Mesendoderm (in vitro differentiated cells): ENCODE data around the gene TCF7L2.

Experiments used
- DNase-seq: peaks from one replicate; pipeline ENCODE4 v3.0.0; 2013
- H2AK5ac ChIP-seq: 2 replicates; pipeline ENCODE4 v1.6.1; 2013; ENCODE audit warnings: low read length, inconsistent platforms
- H2BK120ac ChIP-seq: 2 replicates; pipeline ENCODE4 v1.6.1; 2013; ENCODE audit warnings: low read depth, mild to moderate bottlenecking, low read length, moderate library complexity, mixed read lengths
- H2BK15ac ChIP-seq: replicated peaks from 2 replicates; pipeline ENCODE4 v1.6.1; 2013; ENCODE audit warnings: low read depth, mild to moderate bottlenecking, moderate library complexity
- H2BK5ac ChIP-seq: 2 replicates; pipeline ENCODE4 v1.6.1; 2013; ENCODE audit warnings: low read length, inconsistent platforms
- H3K18ac ChIP-seq: 2 replicates; pipeline ENCODE4 v1.6.1; 2013; ENCODE audit warnings: mild to moderate bottlenecking, low read length, mixed read lengths
- H3K23ac ChIP-seq: one replicate; pipeline ENCODE4 v1.6.1; 2013; ENCODE audit warnings: low read length
- H3K27ac ChIP-seq: 2 replicates; pipeline ENCODE4 v1.5.1; 2013; ENCODE audit warnings: low read depth, mild to moderate bottlenecking, inconsistent platforms, low read length, moderate library complexity
- H3K27me3 ChIP-seq: 2 replicates; pipeline ENCODE4 v1.6.1; 2013; ENCODE audit warnings: low read length, control low read depth, mild to moderate bottlenecking, inconsistent platforms; ENCODE audit not compliant: insufficient read depth, poor library complexity
- H3K36me3 ChIP-seq: 2 replicates; pipeline ENCODE4 v1.6.1; 2013; ENCODE audit warnings: low read length, inconsistent platforms; ENCODE audit not compliant: control insufficient read depth, insufficient read depth
- H3K4ac ChIP-seq: one replicate; pipeline ENCODE4 v1.6.1; 2013; ENCODE audit warnings: low read depth, mild to moderate bottlenecking, low read length, moderate library complexity
- H3K4me1 ChIP-seq: 2 replicates; pipeline ENCODE4 v1.6.1; 2013; ENCODE audit warnings: low read depth, low read length, inconsistent platforms; ENCODE audit not compliant: control insufficient read depth
- H3K4me2 ChIP-seq: 2 replicates; pipeline ENCODE4 v1.6.1; 2013; ENCODE audit warnings: low read length
- H3K4me3 ChIP-seq: 2 replicates; pipeline ENCODE4 v1.5.1; 2013; ENCODE audit warnings: mild to moderate bottlenecking, low read length
- H3K56ac ChIP-seq: one replicate; pipeline ENCODE4 v1.6.1; 2013; ENCODE audit warnings: low read length
- H3K79me1 ChIP-seq: 2 replicates; pipeline ENCODE4 v1.6.1; 2013; ENCODE audit warnings: low read length, inconsistent platforms
- H3K79me2 ChIP-seq: 2 replicates; pipeline ENCODE4 v1.6.1; 2013; ENCODE audit warnings: mild to moderate bottlenecking, low read length; ENCODE audit not compliant: control insufficient read depth, insufficient read depth
- H3K9ac ChIP-seq: 2 replicates; pipeline ENCODE4 v1.6.1; 2013; ENCODE audit warnings: low read length, inconsistent platforms
- H4K5ac ChIP-seq: one replicate; pipeline ENCODE4 v1.6.1; 2013; ENCODE audit warnings: low read length
- H4K8ac ChIP-seq: one replicate; pipeline ENCODE4 v1.6.1; 2013; ENCODE audit warnings: low read depth, mild to moderate bottlenecking, control low read depth, low read length, moderate library complexity
- WGBS: extraction: QIAGEN DNeasy Blood & Tissue Kit; methylation state at CpG from one replicate; pipeline ENCODE4 v1.1.7; 2013; ENCODE audit warnings: low lambda C conversion rate, missing lambda C conversion rate; ENCODE audit not compliant: insufficient coverage; ENCODE audit errors: extremely low coverage; 5-methylcytosine and 5-hydroxymethylcytosine counted together

TCF7L2 gene

GRCh38 chr10:113007821-113008220, 57.8 kb downstream of the TCF7L2 start:
- Histone ChIP-seq H3K4me1 (peaks cover 14% of the 10 kb centered on the region), H3K27ac (no peak overlapping the region), H2BK120ac (no peak overlapping the region), H4K5ac (no peak overlapping the region), H2BK15ac (no peak overlapping the region), H3K79me2 (peaks cover 55% of the 10 kb centered on the region), H3K4ac (no peak overlapping the region), H3K23ac (no peak overlapping the region), H3K27me3 (no peaks in the 10 kb centered on the region), H3K4me2 (no peak overlapping the region), H2AK5ac (no peak overlapping the region), H4K8ac (no peak overlapping the region), H3K79me1 (peaks cover 28% of the 10 kb centered on the region), H2BK5ac (no peak overlapping the region), H3K9ac (no peak overlapping the region), H3K36me3 (no peaks in the 10 kb centered on the region), H3K56ac (no peak overlapping the region), H3K4me3 (no peak overlapping the region), H3K18ac (no peak overlapping the region)
- WGBS: no CpG with 5 or more reads among the region's 8 CpGs
- DNase-seq: no peak

- no peak overlapping the region for H2BK15ac ChIP-seq
- H4K8ac ChIP-seq: no peak overlapping the region
- H3K27ac ChIP-seq: peak overlapping the region; percentile 11
- no peaks in the 10 kb centered on the region for H3K27me3 ChIP-seq
- no peak overlapping the region for H3K18ac ChIP-seq
- H3K4ac ChIP-seq: no peak overlapping the region
- peak overlapping the region; percentile 22 for H3K56ac ChIP-seq
- peaks cover 63% of the 10 kb centered on the region for H3K79me2 ChIP-seq
- H3K9ac ChIP-seq: no peak overlapping the region
- H3K4me1 ChIP-seq: peaks cover 13% of the 10 kb centered on the region
- no peak overlapping the region for H3K4me3 ChIP-seq
- H3K23ac ChIP-seq: peak overlapping the region; percentile 74
- H3K36me3 ChIP-seq: no peaks in the 10 kb centered on the region
- H2BK5ac ChIP-seq: no peak overlapping the region
- no CpG with 5 or more reads among the region's 12 CpGs for WGBS
- DNase-seq: peak; percentile 54
- no peak overlapping the region for H2BK120ac ChIP-seq
- no peak overlapping the region for H4K5ac ChIP-seq
- no peak overlapping the region for H3K4me2 ChIP-seq
- no peak overlapping the region for H2AK5ac ChIP-seq
- peaks cover 30% of the 10 kb centered on the region for H3K79me1 ChIP-seq
Measured at GRCh38 chr10:113011592-113012374, 61.7 kb downstream of the TCF7L2 start.

DNA sequence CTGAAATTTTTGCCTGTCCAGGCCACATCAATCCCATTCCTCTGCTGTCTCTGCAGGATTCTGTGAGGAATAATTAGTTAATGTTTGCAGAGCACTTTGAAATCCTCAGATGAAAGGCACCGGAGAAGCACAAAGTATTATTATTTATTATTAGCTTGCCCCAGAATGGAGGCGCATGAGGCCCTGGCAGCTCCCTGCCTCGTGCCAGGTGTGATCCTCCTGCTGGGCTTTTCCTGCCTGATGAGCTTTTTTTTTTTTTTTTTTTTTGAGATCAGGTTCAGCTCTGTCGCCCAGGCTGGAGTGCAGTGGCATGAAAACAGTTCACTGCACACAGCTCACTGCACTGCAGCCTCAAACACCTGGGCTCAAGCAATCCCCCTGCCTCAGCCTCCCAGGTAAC, 65.2 kb downstream of the TCF7L2 start:
- Histone ChIP-seq H4K8ac (no peak overlapping the region), H4K5ac (no peak overlapping the region), H3K9ac (no peak overlapping the region), H3K27ac (no peak overlapping the region), H3K4me2 (no peak overlapping the region), H3K27me3 (no peaks in the 10 kb centered on the region), H3K4me1 (peaks cover 10% of the 10 kb centered on the region), H2BK15ac (no peak overlapping the region), H3K56ac (no peak overlapping the region), H2BK5ac (no peak overlapping the region), H3K4ac (no peak overlapping the region), H3K23ac (no peak overlapping the region), H3K4me3 (no peak overlapping the region), H3K36me3 (no peaks in the 10 kb centered on the region), H3K18ac (no peak overlapping the region), H3K79me1 (peaks cover 31% of the 10 kb centered on the region), H2AK5ac (no peak overlapping the region), H3K79me2 (peaks cover 64% of the 10 kb centered on the region), H2BK120ac (no peak overlapping the region)
- no peak for DNase-seq
- WGBS: no CpG with 5 or more reads among the region's 4 CpGs

DNA sequence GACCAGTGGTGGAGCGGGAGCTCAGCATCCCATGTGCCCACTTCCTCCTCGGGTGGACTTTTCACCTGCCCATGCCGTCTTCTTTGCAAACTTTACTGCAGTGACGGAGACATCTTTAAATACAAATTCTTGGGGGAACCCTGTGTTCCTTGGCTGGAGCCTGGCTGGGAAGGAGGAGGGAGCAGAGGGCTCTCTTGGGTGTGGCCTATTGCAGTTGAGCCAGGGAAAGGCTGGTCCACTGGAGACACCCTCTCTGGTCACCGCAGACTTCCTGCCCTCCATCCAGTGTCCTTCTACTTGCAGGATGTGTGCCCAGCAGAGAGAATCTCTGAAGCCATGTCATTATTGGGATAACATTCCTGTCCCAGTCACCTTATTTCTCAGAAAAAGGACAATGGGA, 67.3 kb downstream of the TCF7L2 start:
- Histone ChIP-seq H2BK120ac (no peak overlapping the region), H3K18ac (no peak overlapping the region)

GRCh38 chr10:113018034-113018433, 68.0 kb downstream of the TCF7L2 start:
- Histone ChIP-seq H3K27me3 (no peaks in the 10 kb centered on the region), H3K4me1 (peaks cover 6% of the 10 kb centered on the region), H3K4me3 (no peak overlapping the region), H3K9ac (no peak overlapping the region), H3K79me1 (peaks cover 33% of the 10 kb centered on the region), H4K8ac (no peak overlapping the region), H3K18ac (no peak overlapping the region), H3K36me3 (no peaks in the 10 kb centered on the region), H2BK15ac (no peak overlapping the region), H3K27ac (no peak overlapping the region), H3K23ac (no peak overlapping the region), H3K56ac (no peak overlapping the region), H2BK120ac (no peak overlapping the region), H3K4me2 (no peak overlapping the region), H2BK5ac (no peak overlapping the region), H3K79me2 (peaks cover 62% of the 10 kb centered on the region), H4K5ac (no peak overlapping the region), H3K4ac (peak overlapping the region; percentile 27), H2AK5ac (no peak overlapping the region)
- peak; percentile 34 for DNase-seq
- no CpG with 5 or more reads among the region's 3 CpGs for WGBS

More for the DNA sequence above, 67.3 kb downstream of the TCF7L2 start:
- no peak overlapping the region for H3K4me2 ChIP-seq
- no peaks in the 10 kb centered on the region for H3K27me3 ChIP-seq
- no CpG with 5 or more reads among the region's 5 CpGs for WGBS
- peaks cover 6% of the 10 kb centered on the region for H3K4me1 ChIP-seq
- no peak overlapping the region for H2BK15ac ChIP-seq
- no peak overlapping the region for H2AK5ac ChIP-seq
- H3K9ac ChIP-seq: no peak overlapping the region
- no peak overlapping the region for H3K4ac ChIP-seq
- no peak overlapping the region for H2BK5ac ChIP-seq
- no peak overlapping the region for H3K23ac ChIP-seq
- H3K27ac ChIP-seq: no peak overlapping the region
- DNase-seq: no peak
- no peaks in the 10 kb centered on the region for H3K36me3 ChIP-seq
- H3K79me2 ChIP-seq: peaks cover 60% of the 10 kb centered on the region
- H3K4me3 ChIP-seq: no peak overlapping the region
- H4K8ac ChIP-seq: no peak overlapping the region
- peaks cover 28% of the 10 kb centered on the region for H3K79me1 ChIP-seq
- H3K56ac ChIP-seq: no peak overlapping the region
- no peak overlapping the region for H4K5ac ChIP-seq

DNA sequence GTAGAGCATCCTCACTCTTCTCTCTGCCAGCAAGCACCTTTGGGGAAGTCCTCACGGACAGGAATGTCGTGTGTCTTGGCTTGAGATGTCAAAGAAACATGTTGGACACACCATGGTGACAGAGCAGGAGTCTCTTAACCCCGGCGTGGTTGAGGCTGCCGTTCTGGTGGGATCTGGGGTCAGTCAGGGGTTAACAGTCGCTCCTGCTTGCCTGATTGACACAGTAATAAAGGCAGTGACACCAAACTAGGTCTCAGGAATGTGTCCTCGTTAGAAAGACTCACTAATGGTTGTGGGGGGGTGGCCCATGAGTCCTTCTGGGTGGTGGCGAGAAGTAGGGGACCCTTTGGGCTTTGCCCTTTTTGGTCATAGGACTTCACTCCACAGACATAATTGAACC, 69.0 kb downstream of the TCF7L2 start:
- Histone ChIP-seq H3K79me1 (peaks cover 32% of the 10 kb centered on the region), H3K4me2 (no peak overlapping the region), H3K18ac (no peak overlapping the region), H2AK5ac (no peak overlapping the region), H3K4me3 (no peak overlapping the region), H3K4ac (no peak overlapping the region), H2BK5ac (no peak overlapping the region), H3K79me2 (peaks cover 56% of the 10 kb centered on the region), H4K8ac (no peak overlapping the region), H4K5ac (no peak overlapping the region), H3K23ac (no peak overlapping the region), H3K36me3 (no peaks in the 10 kb centered on the region), H2BK120ac (no peak overlapping the region), H3K4me1 (peaks cover 6% of the 10 kb centered on the region), H3K9ac (no peak overlapping the region), H3K56ac (no peak overlapping the region), H2BK15ac (no peak overlapping the region), H3K27ac (no peak overlapping the region), H3K27me3 (no peaks in the 10 kb centered on the region)
- no CpG with 5 or more reads among the region's 8 CpGs for WGBS
- no peak for DNase-seq
